ENCODE results near the gene BOC.
"Not testable (repeated sequence)": the region's sequence is repeated elsewhere in the genome, so short reads cannot be mapped to it uniquely, and the experiment has no call there.

The BOC gene

DNA sequence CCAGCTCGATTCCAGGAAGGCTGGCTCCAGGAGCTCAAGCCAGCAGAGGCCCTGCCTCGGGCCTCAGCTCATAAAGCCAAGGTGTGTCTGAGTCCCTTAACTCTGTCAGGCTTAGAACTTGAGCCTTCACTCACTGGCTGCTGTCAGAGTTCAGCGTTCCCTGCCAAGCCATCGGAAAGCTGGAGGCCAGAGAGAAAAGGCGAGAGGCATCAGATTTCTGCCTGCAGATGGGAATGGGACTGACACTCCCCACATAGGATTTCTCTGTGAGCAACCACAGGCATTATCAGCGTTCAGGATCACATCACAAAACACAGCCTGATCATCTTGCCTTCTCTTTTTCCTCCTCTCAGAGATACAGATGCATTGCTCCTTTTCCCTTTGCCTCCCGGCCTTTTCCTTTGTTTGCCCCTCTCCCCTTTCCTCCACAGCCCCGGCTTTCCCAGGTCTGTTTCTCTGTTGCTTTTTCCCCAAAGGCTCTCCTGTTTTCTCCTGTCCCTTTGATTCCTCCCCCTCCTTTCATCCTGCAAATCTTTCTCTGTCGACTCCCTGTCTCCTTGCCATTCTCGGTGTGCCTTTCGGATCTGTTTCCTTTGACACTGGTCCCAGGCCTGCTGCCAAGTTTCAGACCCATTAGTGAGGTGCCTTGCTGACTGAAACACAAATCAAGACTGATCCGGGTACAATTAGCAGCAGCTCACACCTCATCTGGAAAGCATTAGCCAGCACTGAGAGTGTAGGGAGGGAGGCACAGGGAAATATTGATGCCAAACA, 44.5 kb upstream of the BOC start:
- TF ChIP-seq, protein P1, sequence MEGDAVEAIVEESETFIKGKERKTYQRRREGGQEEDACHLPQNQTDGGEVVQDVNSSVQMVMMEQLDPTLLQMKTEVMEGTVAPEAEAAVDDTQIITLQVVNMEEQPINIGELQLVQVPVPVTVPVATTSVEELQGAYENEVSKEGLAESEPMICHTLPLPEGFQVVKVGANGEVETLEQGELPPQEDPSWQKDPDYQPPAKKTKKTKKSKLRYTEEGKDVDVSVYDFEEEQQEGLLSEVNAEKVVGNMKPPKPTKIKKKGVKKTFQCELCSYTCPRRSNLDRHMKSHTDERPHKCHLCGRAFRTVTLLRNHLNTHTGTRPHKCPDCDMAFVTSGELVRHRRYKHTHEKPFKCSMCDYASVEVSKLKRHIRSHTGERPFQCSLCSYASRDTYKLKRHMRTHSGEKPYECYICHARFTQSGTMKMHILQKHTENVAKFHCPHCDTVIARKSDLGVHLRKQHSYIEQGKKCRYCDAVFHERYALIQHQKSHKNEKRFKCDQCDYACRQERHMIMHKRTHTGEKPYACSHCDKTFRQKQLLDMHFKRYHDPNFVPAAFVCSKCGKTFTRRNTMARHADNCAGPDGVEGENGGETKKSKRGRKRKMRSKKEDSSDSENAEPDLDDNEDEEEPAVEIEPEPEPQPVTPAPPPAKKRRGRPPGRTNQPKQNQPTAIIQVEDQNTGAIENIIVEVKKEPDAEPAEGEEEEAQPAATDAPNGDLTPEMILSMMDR (IDR thresholded peaks at IDR 0.05; ENCODE audit: low read length, missing control alignments), result no peak
- DNase-seq (ENCODE audit: low read depth), result peak; percentile 53
- no peak overlapping the region for H3K4me3 ChIP-seq (replicated peaks; ENCODE audit: low read depth, low read length)

DNA sequence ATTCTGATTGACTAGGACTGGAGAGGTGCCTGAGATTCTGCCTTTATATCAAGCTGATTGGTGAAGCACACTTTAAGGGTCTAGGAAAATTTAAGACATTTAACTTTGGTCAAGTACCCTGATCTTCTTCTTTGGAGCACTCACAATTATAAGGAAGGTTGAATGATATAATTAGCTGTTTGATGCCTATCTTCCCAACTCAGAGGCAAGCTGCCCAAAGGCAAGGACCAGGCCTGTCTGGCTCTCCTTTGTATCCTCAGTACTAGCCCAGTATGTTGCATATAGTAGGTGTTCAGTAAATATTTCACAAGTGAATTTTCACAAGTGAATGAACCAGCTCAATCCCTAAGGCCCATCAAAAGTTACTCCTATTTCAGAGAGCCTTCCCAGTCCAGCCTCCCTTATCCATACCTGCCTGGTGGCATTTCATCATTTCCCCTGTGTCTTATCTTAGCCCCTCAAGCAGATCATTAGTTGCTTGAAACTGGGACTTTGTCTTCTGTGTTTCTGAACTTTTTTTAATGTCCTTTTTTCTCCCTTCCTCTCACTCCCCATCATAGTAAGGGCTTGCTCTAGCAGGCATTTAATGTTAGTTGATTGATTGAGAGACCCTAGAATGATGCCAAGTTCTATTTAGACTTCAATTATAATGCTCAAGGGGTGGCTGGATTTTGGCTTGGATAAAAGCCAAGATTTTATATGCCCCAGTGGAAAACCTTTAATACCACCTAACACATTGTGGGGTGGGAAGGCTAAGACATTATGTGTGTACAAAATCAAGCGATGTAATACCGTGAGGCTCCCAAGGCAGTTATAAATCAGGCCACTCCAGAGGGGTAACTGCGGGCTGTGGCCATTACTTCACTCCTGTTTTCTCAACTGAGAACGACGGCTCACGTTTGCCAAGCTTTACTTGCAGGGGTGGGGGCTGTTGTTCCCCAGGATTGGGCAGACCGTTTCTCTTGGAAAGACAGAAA, 43.2 kb upstream of the BOC start:
- H3K4me3 ChIP-seq (replicated peaks; ENCODE audit: low read depth, low read length), result no peak overlapping the region
- TF ChIP-seq, protein P1 (IDR thresholded peaks at IDR 0.05; ENCODE audit: low read length, missing control alignments), result no peak
- no peak for DNase-seq (ENCODE audit: low read depth)

DNA sequence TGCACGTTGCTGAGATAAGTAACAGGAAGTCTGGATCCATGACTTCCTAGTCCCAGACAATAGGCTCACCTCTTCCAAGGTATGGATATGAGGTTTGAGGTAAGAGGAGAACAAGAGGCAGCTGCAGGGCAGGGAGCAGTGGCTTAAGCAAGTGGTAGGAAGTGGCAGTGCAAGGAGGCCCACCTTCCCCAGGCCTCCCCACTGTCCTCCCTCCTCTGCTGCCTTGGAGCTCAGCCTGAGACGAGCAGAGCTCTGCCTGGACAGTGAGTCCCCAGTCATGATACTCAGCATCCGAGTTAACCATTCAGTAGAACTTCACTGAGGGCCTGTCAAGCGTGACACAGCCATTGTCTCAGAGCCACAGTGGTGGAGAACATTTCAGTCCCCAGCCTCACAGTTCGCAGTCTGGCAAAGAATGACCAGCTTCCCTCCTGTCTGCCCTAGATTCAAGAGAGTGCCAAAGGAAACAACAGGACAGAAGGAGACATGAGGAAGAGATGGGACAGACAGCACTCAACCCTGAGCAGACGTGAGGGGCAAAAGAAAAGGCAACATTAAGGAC, 41.4 kb upstream of the BOC start:
- TF ChIP-seq, protein P1 (IDR thresholded peaks at IDR 0.05; ENCODE audit: low read length, missing control alignments), result no peak
- H3K4me3 ChIP-seq (replicated peaks; ENCODE audit: low read depth, low read length), result no peak overlapping the region
- DNase-seq (ENCODE audit: low read depth), result no peak

DNA sequence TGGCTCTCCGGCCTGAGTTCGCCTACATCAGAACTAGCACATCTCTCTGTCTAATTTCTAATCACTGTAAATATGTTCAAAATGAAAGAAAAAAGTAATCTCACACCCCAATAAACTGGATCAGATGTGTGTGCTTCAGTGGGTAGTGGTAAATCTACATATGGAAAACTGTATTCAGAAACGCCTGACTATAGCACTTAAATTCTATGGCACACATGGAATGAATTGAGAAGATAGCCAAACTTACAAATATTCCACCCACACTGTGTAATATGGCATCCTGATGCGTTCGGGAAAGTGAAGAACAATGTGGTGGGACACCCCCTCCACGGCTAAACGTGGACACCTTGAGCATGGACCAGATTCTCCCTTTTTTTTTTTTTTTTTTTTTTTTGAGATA, 40.6 kb upstream of the BOC start:
- DNase-seq (ENCODE audit: low read depth), result no peak
- no peak overlapping the region for H3K4me3 ChIP-seq (replicated peaks; ENCODE audit: low read depth, low read length)
- TF ChIP-seq, protein P1 (IDR thresholded peaks at IDR 0.05; ENCODE audit: low read length, missing control alignments), result no peak

DNA sequence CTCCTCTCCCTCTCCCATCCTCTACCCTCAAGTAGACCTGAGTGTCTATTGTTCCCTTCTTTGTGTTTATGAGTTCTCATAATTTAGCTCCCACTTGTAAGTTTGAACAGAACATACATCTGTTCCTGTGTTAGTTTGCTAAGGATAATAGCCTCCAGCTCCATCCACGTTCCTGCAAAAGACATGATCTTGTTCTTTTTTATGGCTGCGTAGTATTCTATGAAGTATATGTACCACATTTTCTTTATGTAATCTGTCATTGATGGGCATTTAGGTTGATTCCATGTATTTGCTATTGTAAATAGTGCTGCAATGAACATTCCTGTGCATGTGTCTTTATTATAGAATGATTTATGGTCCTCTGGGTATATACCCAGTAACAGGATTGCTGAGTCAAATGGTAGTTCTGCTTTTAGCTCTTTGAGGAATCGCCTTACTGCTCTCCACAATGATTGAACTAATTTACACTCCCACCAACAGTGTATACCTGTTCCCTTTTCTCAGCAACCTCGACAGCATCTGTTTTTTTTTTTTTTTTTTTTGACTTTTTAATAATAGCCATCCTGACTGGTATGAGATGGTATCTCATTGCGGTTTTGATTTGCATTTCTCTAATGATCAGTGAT, 39.6 kb upstream of the BOC start:
- not testable (repeated sequence) for DNase-seq (ENCODE audit: low read depth); H3K4me3 ChIP-seq (replicated peaks; ENCODE audit: low read depth, low read length)

DNA sequence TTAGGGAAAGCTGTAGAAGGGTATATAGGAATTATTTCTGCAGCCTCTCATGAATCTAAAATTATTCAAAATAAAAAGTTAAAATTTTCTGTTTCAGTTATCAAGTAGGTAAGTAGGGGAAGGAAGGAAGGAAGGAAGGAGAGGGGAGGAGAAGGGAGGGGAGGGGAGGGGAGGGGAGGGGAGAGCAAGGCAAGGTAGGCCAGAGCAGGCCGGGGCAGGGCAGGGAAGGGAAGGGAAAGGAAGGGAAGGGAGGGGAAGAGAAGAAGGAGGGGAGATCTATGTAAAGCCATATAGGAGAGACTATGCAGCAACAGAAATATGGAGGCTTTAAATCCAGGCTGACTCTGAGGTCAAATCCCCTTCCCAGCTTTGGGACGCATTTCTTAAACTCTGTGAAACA, 38.3 kb upstream of the BOC start:
- TF ChIP-seq, protein P1 (IDR thresholded peaks at IDR 0.05; ENCODE audit: low read length, missing control alignments), result no peak
- H3K4me3 ChIP-seq (replicated peaks; ENCODE audit: low read depth, low read length), result no peak overlapping the region
- DNase-seq (ENCODE audit: low read depth), result no peak

DNA sequence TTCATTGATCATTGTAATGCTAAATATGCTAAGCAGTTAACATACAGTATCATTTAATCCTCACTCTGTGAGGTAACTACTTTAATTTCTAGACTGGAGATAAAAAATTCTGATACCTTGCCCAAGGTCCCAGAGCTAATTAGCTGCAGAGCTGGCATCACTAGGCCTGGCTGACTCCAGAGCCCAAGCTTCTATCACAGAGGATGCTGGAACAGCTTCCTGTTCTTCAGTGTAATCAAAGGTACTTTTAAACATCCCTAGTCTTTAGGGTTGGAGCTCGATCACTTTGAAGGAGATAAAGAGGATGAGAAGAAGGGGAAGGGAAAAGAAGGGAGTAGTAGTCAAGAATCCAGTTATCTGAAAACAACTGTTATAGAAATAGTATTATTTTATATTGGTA, 37.1 kb upstream of the BOC start:
- DNase-seq (ENCODE audit: low read depth), result no peak
- TF ChIP-seq, protein P1 (IDR thresholded peaks at IDR 0.05; ENCODE audit: low read length, missing control alignments), result no peak
- H3K4me3 ChIP-seq (replicated peaks; ENCODE audit: low read depth, low read length), result no peak overlapping the region

Data from fibroblast of pulmonary artery (primary cell).